HG02885 (cell line): ENCODE data around the gene SUSD1.

Experiments
- ATAC-seq: cut with Tn5 transposase; IDR thresholded peaks from one replicate; pipeline ENCODE4 v1.9.1; 2021; ENCODE audit warnings: mild to moderate bottlenecking; ENCODE audit not compliant: unreplicated experiment, poor library complexity

The SUSD1 gene

DNA sequence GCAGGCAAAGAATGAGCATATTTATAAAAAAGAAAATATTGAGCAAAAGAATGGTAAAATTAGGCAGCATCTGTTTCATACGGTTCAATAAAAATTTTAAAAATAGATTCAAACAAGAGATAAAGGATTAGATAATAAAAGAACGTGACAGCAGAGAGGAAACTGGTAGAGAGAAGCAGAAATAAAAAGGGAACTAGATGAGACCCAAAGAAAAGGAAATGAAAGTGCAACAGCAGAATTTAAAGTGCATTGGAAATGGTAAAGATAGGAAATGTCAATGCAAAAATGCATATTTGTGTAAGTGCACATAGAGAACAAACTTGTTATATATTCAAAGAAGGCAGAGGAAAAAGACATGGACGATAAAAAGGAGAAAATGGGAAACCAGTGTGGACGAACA is 70.2 kb downstream of the SUSD1 start:
- ATAC-seq, result no peak

DNA sequence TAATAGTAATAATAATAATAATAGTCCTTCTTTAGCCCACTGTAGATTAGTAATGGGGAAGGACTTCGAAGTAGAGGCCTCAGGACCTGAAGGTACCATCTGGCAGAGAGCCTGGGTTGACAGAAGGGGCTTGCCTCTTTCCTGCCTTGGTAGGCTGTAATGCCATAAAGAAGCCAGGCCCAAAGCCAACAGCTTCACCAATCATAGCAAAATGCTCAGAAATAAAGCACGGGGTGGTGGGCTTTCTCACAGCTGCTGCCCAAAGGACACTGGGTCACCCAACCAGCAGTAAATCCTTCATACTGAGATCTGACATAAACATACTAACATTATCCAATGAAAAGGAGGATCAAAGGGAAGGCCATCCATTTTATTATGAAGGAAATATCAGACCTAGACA is 70.7 kb downstream of the SUSD1 start:
- ATAC-seq, result no peak

DNA sequence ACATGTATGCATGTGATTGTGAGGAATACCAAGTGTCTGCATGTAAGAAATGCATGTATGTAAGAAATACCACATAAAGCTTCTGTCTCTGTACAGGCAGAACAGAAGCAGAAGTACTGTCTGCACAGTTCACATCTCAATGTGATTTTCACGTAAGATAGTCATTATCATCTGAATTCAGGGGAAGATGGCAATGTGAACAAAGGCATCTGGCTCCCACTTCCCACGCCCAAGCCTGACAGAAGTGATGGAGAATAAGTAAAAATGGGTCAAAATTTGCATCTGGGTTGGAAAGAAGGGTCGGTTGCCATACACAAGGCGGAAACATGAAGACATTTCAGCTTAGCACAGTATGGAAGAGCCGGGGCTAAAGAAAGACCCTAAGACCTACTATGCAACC is 71.7 kb downstream of the SUSD1 start:
- no peak for ATAC-seq

DNA sequence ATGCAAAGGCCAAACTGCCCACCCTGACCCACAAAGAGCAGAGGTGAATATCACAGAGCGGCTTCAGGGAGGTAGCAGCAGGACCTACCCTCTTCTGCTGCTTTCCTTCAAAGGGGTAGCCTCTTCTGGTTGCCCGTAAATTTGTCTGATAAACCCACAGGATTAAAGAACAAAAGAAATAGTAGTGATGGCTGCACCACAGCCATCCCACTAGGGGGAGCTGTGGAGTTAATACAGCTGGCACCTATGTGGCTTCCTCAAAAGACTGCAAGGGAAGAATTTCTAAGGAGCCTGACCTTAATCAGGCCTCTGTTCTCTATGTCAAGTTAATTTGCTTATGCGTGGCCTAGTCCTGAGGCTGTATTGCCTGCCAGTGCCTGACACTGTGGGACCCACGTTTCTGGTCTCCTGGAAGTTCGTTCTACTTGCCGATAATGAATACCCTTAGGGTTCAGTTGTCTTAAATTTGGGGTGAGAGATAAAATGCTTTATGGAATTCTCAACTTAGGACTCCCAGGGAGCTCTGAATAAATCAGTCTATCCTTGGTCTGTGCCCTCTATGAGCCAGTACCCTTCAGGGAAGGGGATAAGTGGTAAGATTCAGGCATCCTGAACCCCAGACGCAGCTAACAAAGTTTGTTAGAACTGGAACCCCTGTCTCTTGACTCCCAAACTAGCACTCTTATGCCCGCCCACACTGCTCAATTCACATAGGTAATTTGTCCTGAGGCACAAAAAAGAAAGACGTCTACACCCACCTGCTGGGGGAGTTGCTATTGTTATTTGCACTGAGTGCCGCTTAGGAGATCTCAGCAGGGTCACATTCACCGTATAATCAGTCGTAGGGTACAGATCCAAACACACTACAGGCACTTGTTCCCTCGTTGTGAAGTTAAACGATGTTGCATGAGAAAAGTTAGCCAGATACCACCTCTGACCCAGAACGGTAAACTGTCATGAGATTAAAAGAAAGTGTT is 77.1 kb downstream of the SUSD1 start:
- ATAC-seq, result no peak

DNA sequence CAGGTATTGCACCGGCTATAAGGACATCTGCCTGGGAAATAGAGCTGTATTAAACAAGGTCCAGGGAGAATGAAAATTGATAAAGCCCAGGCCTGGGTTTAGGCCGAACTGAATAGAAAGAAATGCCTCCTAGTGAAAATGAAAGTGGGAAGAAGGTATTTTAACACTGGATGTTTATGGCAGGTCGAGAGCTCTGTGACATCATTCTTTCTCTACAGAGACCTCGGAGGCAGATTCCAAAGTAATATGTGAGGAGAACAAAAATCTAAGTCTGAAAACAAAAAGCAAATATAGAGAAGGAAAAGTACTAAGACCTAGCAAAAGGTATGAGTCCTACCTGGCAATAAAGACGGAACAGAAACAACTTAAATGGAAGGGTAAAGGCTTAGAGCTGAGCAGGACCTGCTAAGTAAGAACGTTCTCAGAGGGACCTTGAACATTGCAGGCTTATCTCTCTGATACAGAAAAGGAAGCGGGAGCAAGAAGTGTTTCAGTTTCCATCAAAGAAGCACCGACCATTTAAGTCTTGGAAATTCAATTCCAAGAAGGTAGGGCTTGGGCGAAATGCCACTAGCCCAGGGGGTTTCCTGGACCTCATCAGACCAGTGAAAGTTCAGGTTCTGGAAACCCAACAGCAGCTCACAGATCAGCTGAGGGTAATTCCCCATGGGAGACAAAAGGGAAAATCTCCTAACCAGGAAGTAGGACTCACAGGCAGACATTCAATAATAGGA is 80.0 kb downstream of the SUSD1 start:
- no peak for ATAC-seq

DNA sequence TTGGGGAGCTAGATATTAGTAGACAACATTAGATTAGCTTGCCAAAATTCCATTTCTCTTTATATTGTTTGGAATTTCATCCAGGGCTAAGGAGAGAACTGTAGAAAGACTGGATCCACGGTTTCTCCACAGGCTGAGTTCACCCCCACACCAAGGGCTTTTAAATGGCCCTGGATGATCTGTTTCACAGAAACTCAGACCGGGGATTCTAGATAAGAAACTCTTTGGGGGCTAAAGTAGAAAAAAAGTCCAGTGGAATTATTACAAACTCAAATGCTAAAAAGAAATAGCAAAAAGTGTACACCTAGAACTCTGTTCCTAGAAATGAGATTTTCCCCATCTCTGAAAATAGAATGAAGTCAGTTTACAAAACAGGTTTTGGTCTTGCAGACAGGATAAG is 80.9 kb downstream of the SUSD1 start:
- no peak for ATAC-seq

DNA sequence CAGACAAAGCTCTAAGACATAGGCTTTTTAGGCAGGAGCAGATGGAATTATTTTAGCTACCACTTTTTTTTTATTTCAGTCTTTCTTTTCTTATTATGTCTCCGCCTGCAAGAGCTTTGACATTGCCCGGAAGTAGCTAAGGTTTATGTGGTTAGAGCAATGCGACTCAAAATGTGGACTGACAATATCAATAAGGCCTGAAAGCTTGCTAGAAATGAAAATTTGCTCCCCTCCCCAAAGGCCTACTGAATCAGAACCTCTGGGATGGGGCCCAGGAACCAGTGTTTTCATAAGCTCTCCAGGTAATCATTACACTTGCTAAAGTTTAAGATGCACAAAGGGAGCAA is 81.3 kb downstream of the SUSD1 start:
- ATAC-seq, result no peak

DNA sequence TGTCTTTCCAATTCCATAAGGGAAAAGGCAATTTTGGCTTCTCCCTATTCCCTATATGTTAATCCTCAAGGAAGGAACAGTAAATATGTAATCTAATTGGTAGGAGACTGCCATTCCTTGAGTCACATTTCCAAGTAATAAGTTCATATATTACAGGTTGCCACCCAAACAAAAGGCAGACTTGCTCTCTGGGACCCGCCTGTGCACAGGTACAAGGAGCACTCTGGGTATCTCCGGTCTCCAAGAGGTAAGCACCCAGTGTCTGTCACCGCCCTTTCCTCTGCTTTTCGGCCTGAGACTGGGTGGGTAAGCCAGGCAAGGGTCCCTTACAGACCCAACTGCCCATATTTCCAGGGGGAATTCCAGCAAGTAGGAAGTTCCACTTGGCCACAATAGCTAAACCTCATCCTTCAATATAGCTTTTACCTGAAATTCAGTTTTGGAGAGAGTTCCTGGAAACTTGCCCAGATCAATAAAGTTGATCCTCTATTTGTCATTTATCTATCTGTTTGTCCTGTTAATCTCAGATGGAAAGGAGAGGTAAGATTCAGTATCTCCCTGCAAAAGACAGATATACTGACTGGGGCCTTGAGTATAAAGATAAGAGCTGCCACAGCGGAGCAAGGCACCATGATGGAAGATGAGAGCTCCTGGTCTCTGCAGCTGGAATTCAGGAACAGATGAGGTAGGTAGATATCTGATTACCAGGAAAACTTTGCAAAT is 81.8 kb downstream of the SUSD1 start:
- ATAC-seq, result no peak

DNA sequence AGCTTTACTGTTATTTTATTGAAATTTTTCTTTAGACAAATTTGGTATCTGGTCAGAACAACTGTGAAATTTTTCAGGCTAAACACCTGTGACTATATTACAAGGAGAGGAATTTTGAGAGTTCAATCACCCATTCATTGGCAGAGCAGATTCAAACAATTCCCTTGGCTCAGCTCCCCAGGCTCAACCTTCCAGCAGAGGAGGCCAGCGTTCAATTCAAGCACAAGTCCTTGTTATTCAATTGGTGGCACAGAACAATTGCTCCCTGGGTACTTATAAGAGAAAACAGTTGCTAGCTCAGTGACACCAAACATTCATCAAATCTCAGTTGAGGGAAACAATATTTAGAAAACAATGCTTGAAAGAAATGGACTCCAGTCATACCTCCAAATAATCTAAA is 83.3 kb downstream of the SUSD1 start:
- no peak for ATAC-seq

DNA sequence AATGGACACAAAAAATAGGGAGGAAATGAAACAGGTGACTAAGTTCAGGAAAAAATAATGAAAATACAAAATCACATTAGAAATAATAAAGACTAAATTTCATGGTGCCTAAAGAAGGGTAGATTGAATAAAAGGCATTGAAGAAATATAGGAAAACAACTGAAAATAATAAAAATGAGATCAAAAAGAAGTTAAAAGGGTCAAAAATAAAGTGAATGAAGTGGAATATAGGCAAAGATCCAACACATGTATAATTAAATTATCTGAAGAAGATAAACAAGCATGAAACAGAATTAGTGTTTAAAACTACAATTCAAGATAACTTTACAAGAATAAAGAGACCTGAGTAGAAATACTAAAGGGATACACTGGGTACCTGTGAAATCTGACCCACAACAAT is 87.6 kb downstream of the SUSD1 start:
- ATAC-seq, result no peak

DNA sequence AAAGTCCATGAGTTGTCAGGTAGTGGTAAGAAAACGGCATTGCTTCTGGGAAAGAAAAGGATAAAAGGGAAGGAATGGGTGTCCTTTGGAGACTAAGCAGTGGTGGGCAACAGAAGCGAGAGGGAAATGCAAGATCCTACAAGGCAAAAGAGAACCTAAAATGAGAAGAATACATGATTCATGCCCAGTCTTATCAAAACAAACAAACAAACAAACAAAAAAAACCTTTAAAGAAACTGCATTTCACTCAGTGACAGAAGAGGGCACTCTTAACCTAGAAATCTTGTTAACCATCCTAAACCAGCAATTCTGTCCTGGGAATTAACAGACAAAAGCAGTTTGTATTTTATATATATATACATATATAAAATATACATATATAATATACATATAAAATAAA is 88.5 kb downstream of the SUSD1 start:
- ATAC-seq, result no peak

DNA sequence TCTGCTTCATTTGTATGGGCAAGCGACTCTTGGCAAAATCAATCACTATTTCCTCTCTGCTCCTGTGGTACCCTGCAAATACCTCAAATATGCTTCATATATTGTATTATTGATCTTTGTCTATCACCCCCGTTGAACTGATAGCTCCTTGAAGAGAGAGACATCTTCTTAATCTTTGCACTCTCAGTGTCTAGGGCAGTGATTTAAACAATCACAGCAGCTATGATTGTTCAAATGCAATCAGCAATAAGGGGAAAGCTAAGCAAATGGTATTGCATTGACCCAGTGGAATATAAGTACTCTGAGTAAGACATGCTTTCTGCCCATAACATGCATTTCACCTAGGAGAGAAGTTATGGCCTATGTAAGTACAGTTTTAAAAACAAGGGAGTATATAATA is 90.2 kb downstream of the SUSD1 start:
- ATAC-seq, result no peak

DNA sequence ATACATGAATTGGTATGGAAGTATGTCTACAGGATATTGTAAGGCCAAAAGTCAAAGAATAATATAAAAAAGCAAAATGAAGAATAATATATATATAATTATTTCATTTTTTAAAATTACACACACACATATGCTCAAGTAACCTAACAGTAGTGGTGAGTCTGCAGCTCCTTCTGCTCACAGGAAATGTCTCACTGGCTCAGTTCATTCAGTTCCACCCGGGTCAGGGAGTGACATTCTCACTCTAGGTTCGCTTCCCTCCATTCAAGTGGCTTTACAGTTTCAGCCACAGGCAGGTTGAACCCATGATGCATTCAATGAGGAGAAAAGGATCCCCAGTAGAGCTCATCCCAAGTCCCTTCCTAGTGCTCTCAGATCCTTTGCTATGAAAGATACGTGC is 90.8 kb downstream of the SUSD1 start:
- ATAC-seq, result no peak

DNA sequence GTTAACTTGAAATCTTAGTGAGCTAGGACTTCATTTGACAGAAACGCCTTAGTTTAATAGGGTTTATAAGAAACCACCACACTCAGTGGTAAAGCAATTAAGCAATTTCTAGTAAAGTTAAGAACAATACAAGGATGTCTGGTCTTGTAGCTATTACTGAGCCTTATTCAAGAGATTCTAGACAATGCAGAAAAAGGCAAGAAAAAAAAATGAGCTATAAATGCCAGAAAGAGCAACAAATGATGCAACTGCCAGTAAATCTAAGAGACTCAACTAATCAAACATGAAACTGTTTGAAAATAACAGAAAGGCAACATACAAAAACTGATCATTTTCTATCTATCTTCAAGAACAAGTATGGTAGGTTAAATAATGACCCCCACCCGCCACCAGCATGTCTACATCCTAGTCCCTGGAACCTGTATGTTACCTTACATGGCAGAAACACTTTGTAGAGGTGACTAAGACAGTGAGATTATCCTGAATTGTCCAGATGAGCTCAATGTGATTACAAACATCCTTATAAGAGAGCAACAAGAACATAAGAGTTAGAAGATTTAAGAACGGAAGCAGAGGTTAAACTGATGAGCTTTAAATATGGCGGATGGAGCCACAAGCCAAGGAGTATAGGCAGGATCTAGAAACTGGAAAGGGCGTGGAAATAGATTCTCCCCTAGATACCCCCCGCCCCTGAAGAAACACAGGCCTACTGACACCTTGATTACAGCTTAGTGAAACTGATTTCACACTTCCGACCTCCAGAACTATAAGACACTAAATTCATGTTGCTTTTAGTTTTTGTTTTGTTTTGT is 93.0 kb downstream of the SUSD1 start:
- ATAC-seq, result no peak

DNA sequence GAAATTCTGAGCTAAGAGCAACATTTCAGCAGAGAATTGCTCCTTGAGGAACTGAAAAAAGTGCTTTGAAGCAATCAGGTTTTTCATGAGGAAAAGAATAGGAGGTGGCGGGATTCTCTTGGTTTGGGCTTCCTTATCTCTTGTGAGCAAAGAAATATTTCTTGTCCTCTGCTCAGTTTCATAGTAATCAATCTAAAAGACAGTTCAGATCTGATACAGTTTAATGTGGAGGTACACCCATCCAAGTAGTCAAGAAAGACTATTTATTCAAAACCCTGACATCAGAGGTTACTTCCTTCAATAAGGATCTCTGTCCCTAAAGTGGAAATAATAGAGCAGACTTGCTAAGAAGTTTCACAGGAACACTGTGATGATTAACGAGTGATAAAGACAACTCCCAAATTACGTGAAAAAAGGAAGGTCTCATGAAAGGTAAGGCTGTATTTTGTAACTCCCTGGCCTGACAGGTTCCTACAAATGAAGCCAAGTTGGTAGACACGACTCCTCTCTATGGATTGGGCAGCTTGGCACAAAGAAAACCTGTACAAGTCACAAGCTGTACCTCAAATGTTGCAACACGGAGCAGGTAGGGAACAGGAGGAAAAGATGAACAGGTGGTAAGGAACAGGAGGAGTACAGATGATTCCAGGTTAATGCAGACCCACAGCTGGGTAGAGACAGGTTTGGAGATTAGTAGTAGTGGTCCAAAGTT is 94.1 kb downstream of the SUSD1 start:
- ATAC-seq, result no peak

DNA sequence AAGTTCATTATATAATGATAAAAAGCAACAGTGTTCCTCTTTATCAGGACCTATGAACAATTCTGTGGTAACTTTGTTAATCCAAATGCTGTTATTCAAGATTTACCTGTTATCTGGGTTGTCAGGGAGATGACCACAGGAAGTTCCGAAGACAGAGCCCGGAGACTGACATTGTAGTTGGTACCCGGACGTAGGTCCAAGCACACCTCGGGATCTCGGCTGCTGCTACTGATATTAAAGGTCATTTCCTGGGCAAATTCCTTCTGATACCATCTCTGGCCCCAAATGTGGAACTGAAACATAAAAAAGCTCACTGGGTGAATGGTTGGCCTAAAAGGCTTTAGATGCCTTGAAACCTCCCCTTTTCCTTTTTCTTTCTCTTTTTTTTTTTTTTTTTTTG is 96.7 kb downstream of the SUSD1 start:
- ATAC-seq, result no peak

DNA sequence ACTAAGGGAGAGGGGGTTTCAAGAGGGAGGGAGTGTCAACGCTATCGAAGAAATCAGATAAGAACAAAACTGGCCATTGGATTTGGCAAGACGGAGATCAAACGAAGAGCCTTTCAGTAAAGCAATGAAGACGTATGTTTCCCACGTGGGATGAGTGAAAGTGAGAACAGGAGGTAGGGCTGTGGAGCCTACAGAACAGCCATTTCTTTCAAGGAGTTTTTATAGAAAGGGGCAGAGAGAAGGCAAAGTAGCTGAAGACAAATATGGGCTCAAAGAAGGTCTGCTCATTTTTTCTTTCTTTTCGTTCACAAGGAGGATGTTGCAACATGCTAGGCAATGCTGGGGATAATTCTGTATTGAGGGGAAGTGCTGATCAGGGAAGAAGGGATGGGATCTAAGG is 98.3 kb downstream of the SUSD1 start:
- peak; percentile 61 for ATAC-seq

DNA sequence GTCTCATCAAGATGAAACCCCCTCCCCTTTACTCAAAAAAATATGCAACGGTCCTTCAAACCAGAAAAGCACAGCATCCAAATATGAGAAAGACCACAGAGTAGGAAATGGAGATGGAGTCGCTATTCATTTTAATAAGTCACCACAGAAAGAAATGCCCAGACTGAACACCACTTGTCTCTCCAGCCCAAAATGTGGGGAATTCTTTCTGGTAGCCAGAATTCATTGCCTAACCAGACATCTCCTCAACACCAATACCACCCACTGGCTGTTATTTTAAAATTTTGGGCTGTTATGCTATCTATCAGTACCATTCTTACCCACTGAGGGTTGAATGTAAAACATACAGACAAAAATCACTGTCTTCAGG is 100.1 kb downstream of the SUSD1 start:
- ATAC-seq, result no peak

DNA sequence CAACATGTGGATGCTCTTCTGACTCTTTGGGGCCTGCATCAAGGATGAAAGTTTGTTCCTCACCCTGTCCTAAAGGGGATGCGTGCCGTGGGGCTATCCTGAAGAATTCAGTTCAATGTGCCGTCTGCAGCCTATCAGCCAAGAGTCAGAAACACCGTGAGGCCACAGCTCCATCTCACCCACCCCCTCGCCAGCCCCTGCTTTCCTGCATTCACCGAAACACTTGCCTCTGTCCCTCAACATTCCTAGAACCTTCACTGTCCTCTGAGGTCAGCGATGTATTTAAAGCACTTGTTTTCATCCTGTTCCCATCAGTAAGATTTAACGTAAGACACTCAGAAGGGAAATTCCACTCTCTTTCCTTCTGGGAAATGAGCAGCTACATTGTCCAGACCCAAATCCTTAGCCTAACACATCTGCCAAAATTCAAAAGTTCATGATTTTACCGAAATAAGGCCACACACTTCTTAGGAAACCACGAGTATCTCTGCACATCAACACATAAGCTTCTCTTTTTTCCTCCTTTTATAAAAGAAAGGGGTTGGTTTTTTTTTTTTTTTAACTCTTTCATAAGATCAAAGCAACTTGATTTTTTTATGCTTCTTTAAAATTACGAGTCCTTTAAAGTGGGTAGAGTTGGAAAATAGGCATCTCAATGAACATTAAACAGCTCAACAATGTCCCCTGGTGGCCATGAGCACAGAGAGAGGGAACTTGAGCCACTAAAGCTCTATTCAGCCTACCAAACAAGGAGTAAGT is 100.7 kb downstream of the SUSD1 start:
- peak; percentile 51 for ATAC-seq
